H9 (cell line): Measurements from ENCODE around the gene SLC24A3. TPM values are rescaled to one million over a fixed set of nuclear protein-coding genes. Genes with fewer than 3 reads are reported as not detected.

ENCODE experiments used
- DNase-seq: peaks from one replicate; pipeline ENCODE4 v3.0.0-alpha.2; 2017
- H2AFZ ChIP-seq: one replicate; pipeline ENCODE4 v1.6.1; 2013; ENCODE audit warnings: mild to moderate bottlenecking, low read length, control low read depth, moderate library complexity
- H2AK5ac ChIP-seq: 2 replicates; pipeline ENCODE4 v1.6.1; 2013; ENCODE audit warnings: low read length, control low read depth, mixed read lengths; ENCODE audit not compliant: insufficient read length
- H2BK120ac ChIP-seq: one replicate; pipeline ENCODE4 v1.6.1; 2013; ENCODE audit warnings: low read depth, mild to moderate bottlenecking, low read length, control low read depth, inconsistent platforms; ENCODE audit not compliant: poor library complexity, severe bottlenecking
- H2BK12ac ChIP-seq: 2 replicates; pipeline ENCODE4 v1.6.1; 2013; ENCODE audit warnings: low read length, control low read depth, mixed read lengths, low read depth; ENCODE audit not compliant: insufficient read length
- H2BK15ac ChIP-seq: 2 replicates; pipeline ENCODE4 v1.6.1; 2013; ENCODE audit warnings: low read depth, low read length, control low read depth
- H2BK20ac ChIP-seq: one replicate; pipeline ENCODE4 v1.6.1; 2013; ENCODE audit warnings: low read depth, mild to moderate bottlenecking, low read length, control low read depth, inconsistent platforms; ENCODE audit not compliant: poor library complexity, severe bottlenecking
- H2BK5ac ChIP-seq: 2 replicates; pipeline ENCODE4 v1.6.1; 2013; ENCODE audit warnings: low read length, control low read depth, mixed read lengths; ENCODE audit not compliant: insufficient read length
- H3K14ac ChIP-seq: 2 replicates; pipeline ENCODE4 v1.6.1; 2013; ENCODE audit warnings: low read length, control low read depth; ENCODE audit not compliant: insufficient read depth
- H3K18ac ChIP-seq: 2 replicates; pipeline ENCODE4 v1.6.1; 2013; ENCODE audit warnings: low read depth, mild to moderate bottlenecking, mixed read lengths, low read length, control low read depth; ENCODE audit not compliant: insufficient read length
- H3K23ac ChIP-seq: 2 replicates; pipeline ENCODE4 v1.6.1; 2013; ENCODE audit warnings: low read length, control low read depth, mixed read lengths, low read depth; ENCODE audit not compliant: insufficient read length
- H3K23me2 ChIP-seq: 2 replicates; pipeline ENCODE4 v1.6.1; 2013; ENCODE audit warnings: low read depth, mild to moderate bottlenecking, mixed read lengths, low read length, control low read depth; ENCODE audit not compliant: insufficient read length, poor library complexity, severe bottlenecking
- H3K27ac ChIP-seq: 2 replicates; pipeline ENCODE4 v1.5.1; 2013; ENCODE audit warnings: low read length, control low read depth, mixed read lengths, low read depth; ENCODE audit not compliant: insufficient read length
- H3K27me3 ChIP-seq: 2 replicates; pipeline ENCODE4 v1.6.1; 2013; ENCODE audit warnings: low read length, control low read depth, inconsistent platforms; ENCODE audit not compliant: insufficient read depth
- H3K4ac ChIP-seq: 2 replicates; pipeline ENCODE4 v1.6.1; 2013; ENCODE audit warnings: low read depth, mild to moderate bottlenecking, control low read depth, inconsistent platforms, low read length, moderate library complexity
- H3K4me1 ChIP-seq: 2 replicates; pipeline ENCODE4 v1.6.1; 2013; ENCODE audit warnings: low read length, control low read depth, inconsistent platforms; ENCODE audit not compliant: insufficient read depth
- H3K4me2 ChIP-seq: 2 replicates; pipeline ENCODE4 v1.6.1; 2013; ENCODE audit warnings: low read length, control low read depth, mixed read lengths; ENCODE audit not compliant: insufficient read length, insufficient read depth
- H3K56ac ChIP-seq: 2 replicates; pipeline ENCODE4 v1.6.1; 2013; ENCODE audit warnings: low read depth, mild to moderate bottlenecking, mixed read lengths, low read length, control low read depth; ENCODE audit not compliant: insufficient read length
- H3K79me1 ChIP-seq: 2 replicates; pipeline ENCODE4 v1.6.1; 2013; ENCODE audit warnings: low read depth, mild to moderate bottlenecking, moderate library complexity, low read length, control low read depth, inconsistent platforms; ENCODE audit not compliant: insufficient read depth, poor library complexity, severe bottlenecking
- H3K79me2 ChIP-seq: 2 replicates; pipeline ENCODE4 v1.6.1; 2013; ENCODE audit warnings: low read length, control low read depth, inconsistent platforms; ENCODE audit not compliant: insufficient read depth
- H3K9ac ChIP-seq: 2 replicates; pipeline ENCODE4 v1.6.1; 2013; ENCODE audit warnings: low read length, control low read depth, mixed read lengths; ENCODE audit not compliant: insufficient read length; ENCODE audit errors: extremely low read depth
- H3K9me3 ChIP-seq: one replicate; pipeline ENCODE4 v1.6.1; 2013; ENCODE audit warnings: low read depth, low read length, inconsistent platforms; ENCODE audit not compliant: control insufficient read depth
- H3T11ph ChIP-seq: one replicate; pipeline ENCODE4 v1.6.1; 2013; ENCODE audit warnings: mild to moderate bottlenecking, low read length, control low read depth, inconsistent platforms
- H4K20me1 ChIP-seq: one replicate; pipeline ENCODE4 v1.6.1; 2013; ENCODE audit not compliant: control insufficient read depth, insufficient read length, insufficient read depth
- H4K5ac ChIP-seq: 2 replicates; pipeline ENCODE4 v1.6.1; 2013; ENCODE audit warnings: low read depth, mild to moderate bottlenecking, mixed read lengths, low read length, control low read depth; ENCODE audit not compliant: insufficient read length
- H4K8ac ChIP-seq: replicated peaks from 2 replicates; pipeline ENCODE4 v1.6.1; 2013; ENCODE audit warnings: low read length, control low read depth, mixed read lengths, low read depth; ENCODE audit not compliant: insufficient read length
- H4K91ac ChIP-seq: 2 replicates; pipeline ENCODE4 v1.6.1; 2013; ENCODE audit warnings: low read depth, mild to moderate bottlenecking, moderate library complexity, mixed read lengths, low read length, control low read depth; ENCODE audit not compliant: insufficient read length
- H3K27ac Mint-ChIP-seq, 3 experiments: 2 replicates in 2 of 3; 3 replicates in 1 of 3; pipeline ENCODE4 v1.8.0; 2020 to 2021; ENCODE audit warnings: mixed read lengths in 3 of 3, mild to moderate bottlenecking in 1 of 3, moderate library complexity in 1 of 3
- H3K27me3 Mint-ChIP-seq: 2 replicates; pipeline ENCODE4 v1.8.0; 2021; ENCODE audit warnings: low read depth, mild to moderate bottlenecking, moderate library complexity, mixed read lengths
- H3K36me3 Mint-ChIP-seq, 3 experiments: 2 replicates in 2 of 3; 3 replicates in 1 of 3; pipeline ENCODE4 v1.8.0; 2020 to 2021; ENCODE audit warnings: low read depth in 3 of 3, mixed read lengths in 3 of 3; ENCODE audit not compliant: insufficient read depth in 1 of 3
- H3K4me1 Mint-ChIP-seq, 2 experiments: 2 replicates each; pipeline ENCODE4 v1.8.0; 2020; ENCODE audit warnings: mixed read lengths in 2 of 2
- H3K4me3 Mint-ChIP-seq, 2 experiments: 2 replicates in 1 of 2; 3 replicates in 1 of 2; pipeline ENCODE4 v1.8.0; 2020 to 2021; ENCODE audit warnings: mild to moderate bottlenecking in 2 of 2, mixed read lengths in 2 of 2, moderate library complexity in 1 of 2
- H3K9me3 Mint-ChIP-seq, 2 experiments: 2 replicates in 1 of 2; 3 replicates in 1 of 2; pipeline ENCODE4 v1.8.0; 2020; ENCODE audit warnings: mild to moderate bottlenecking in 2 of 2, mixed read lengths in 2 of 2, moderate library complexity in 1 of 2
- WGBS: extraction: QIAGEN DNeasy Blood & Tissue Kit; methylation state at CpG from one replicate; pipeline ENCODE4 v1.1.7; 2013; ENCODE audit warnings: missing lambda C conversion rate, low lambda C conversion rate, mixed read lengths; ENCODE audit not compliant: insufficient read length; ENCODE audit errors: extremely low coverage; 5-methylcytosine and 5-hydroxymethylcytosine counted together
- total RNA-seq: library from RNA; stranded (reverse); gene quantifications from 2 replicates; pipeline ENCODE4 v1.2.1, GENCODE V29; 2021
- TF ChIP-seq, protein P1 (sequence below): fragments of 200-600 bp; sonication (generic); conservative IDR thresholded peaks from 3 replicates; pipeline ENCODE4 v1.8.0; 2021; ENCODE audit warnings: antibody characterized with exemption, mild to moderate bottlenecking

SLC24A3 gene
- total RNA-seq, 1 experiment from 2014 or later, result 0.83 TPM

DNA sequence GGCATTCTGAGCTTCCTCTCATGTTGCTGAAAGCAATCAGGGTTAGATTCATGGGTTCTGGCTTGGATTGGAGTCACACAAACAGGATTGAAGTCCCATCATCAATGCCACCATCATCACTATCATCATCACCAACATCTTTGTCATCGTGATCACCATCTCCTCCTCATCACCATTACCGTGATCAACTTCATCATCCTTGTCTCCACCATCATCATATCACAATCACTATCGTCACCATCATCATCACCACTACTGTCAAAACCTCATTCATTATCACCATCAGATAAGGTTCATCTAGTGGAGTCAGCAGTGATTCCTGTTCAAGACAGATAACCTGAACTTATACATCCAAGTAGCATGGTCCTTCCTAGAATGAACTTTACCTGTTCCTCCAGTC, 351.8 kb downstream of the SLC24A3 start:
- Histone ChIP-seq H3K4ac (no peak overlapping the region), H2BK15ac (no peak overlapping the region), H3K27me3 (no peaks in the 10 kb centered on the region), H3K9me3 (no peaks in the 10 kb centered on the region), H3K27ac (no peak overlapping the region), H3K23ac (no peak overlapping the region), H3K79me1 (no peaks in the 10 kb centered on the region), H2BK12ac (no peak overlapping the region), H4K5ac (no peak overlapping the region), H3K14ac (no peak overlapping the region), H3K79me2 (no peaks in the 10 kb centered on the region), H3K23me2 (no peaks in the 10 kb centered on the region), H3K4me1 (no peaks in the 10 kb centered on the region), H4K91ac (no peak overlapping the region), H2BK120ac (no peak overlapping the region), H2AFZ (no peak overlapping the region), H4K8ac (no peak overlapping the region), H4K20me1 (no peaks in the 10 kb centered on the region), H3K18ac (no peak overlapping the region), H3T11ph (no peak overlapping the region), H3K4me2 (no peak overlapping the region), H2BK20ac (no peak overlapping the region), H3K9ac (no peak overlapping the region), H3K56ac (no peak overlapping the region), H2BK5ac (no peak overlapping the region), H2AK5ac (no peak overlapping the region)
- DNase-seq, result no peak
- H3K4me3 Mint-ChIP-seq, result no peak overlapping the region
- no peaks in the 10 kb centered on the region; a peak in 2 of 7 replicates for H3K36me3 Mint-ChIP-seq
- peaks cover 5% of the 10 kb centered on the region; the same call in 1 of the 2 replicates for H3K27me3 Mint-ChIP-seq
- H3K9me3 Mint-ChIP-seq, result no peaks in the 10 kb centered on the region; a peak in 1 of 5 replicates
- H3K4me1 Mint-ChIP-seq, result peaks cover 0 to 5% of the 10 kb centered on the region in 2 experiments; a peak in 1 of 4 replicates
- TF ChIP-seq, protein P1, sequence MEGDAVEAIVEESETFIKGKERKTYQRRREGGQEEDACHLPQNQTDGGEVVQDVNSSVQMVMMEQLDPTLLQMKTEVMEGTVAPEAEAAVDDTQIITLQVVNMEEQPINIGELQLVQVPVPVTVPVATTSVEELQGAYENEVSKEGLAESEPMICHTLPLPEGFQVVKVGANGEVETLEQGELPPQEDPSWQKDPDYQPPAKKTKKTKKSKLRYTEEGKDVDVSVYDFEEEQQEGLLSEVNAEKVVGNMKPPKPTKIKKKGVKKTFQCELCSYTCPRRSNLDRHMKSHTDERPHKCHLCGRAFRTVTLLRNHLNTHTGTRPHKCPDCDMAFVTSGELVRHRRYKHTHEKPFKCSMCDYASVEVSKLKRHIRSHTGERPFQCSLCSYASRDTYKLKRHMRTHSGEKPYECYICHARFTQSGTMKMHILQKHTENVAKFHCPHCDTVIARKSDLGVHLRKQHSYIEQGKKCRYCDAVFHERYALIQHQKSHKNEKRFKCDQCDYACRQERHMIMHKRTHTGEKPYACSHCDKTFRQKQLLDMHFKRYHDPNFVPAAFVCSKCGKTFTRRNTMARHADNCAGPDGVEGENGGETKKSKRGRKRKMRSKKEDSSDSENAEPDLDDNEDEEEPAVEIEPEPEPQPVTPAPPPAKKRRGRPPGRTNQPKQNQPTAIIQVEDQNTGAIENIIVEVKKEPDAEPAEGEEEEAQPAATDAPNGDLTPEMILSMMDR, result no peak
- 100% methylated on average over 1 of the region's 3 CpGs for WGBS
- H3K27ac Mint-ChIP-seq, result no peak overlapping the region
